ENCODE measurements around the gene TRIM29.

DNA sequence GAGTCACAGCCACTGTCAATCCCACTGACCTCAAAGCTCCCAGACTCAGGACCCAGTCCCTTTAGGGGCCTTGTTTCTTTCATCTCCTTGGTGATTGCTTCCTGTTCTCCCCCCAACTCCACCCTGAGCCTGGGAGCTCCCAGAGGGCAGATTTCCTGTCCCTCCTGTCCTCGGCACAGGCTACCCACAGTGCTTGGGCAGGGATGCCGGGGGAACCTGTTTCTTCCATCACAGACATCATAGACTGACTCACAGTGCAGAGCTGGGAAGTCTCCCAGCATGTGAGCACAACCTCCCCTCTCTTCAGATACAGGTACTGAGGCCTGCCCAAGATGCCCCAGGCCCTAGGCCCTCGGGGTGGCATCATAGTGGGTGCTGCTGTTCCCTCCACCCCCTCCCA, 16.6 kb downstream of the TRIM29 start:
- no peak for TF ChIP-seq EZH2phosphoT487 (IDR thresholded peaks at IDR 0.05; ENCODE audit: borderline replicate concordance, low read length)
- TF ChIP-seq CTCF (conservative IDR thresholded peaks at IDR 0.05; ENCODE audit: low read depth, low read length) = no peak
- no peak for TF ChIP-seq EZH2 (IDR thresholded peaks at IDR 0.05; ENCODE audit: low read length, unreplicated experiment)

Data from PC-3 (cell line).